ENCODE data around the gene KMT2B.

The KMT2B gene

GRCh38 chr19:35757749-35758608, 40.2 kb downstream of the KMT2B start, which contains the start of gene PROSER3 (continued):
- TF ChIP-seq PBX3 (CRISPR knock-in tag; IDR thresholded peaks at IDR 0.05) (peak; percentile 94), ZNF658 (tag by site-specific recombination; IDR thresholded peaks at IDR 0.05) (no peak), PRDM4 (tag by site-specific recombination; IDR thresholded peaks at IDR 0.05) (peak; percentile 66; the same call in 1 of the 2 replicates), ZNF548 (tag by site-specific recombination; IDR thresholded peaks at IDR 0.05) (no peak), ZNF132 (tag by site-specific recombination; IDR thresholded peaks at IDR 0.05; ENCODE audit: borderline replicate concordance) (no peak), ZNF580 (tag by site-specific recombination; IDR thresholded peaks at IDR 0.05) (peak; percentile 1), KLF10 (tag by site-specific recombination; IDR thresholded peaks at IDR 0.05) (peak; percentile 87), ZNF133 (tag by site-specific recombination; IDR thresholded peaks at IDR 0.05) (no peak), ZBTB44 (tag by site-specific recombination; IDR thresholded peaks at IDR 0.05) (peak; percentile 68; the same call in 1 of the 2 replicates), ZBTB6 (tag by site-specific recombination; IDR thresholded peaks at IDR 0.05) (peak; percentile 82), ZNF174 (tag by site-specific recombination; IDR thresholded peaks at IDR 0.05) (no peak), ZNF311 (tag by site-specific recombination; IDR thresholded peaks at IDR 0.05; ENCODE audit: borderline replicate concordance) (no peak), ZNF624 (tag by site-specific recombination; IDR thresholded peaks at IDR 0.05) (no peak), ZNF366 (tag by site-specific recombination; conservative IDR thresholded peaks at IDR 0.05) (no peak), ZNF670 (tag by site-specific recombination; IDR thresholded peaks at IDR 0.05; ENCODE audit: low read depth) (no peak), GLIS1 (tag by site-specific recombination; IDR thresholded peaks at IDR 0.05) (peak; percentile 95), ZNF175 (tag by site-specific recombination; IDR thresholded peaks at IDR 0.05) (no peak), EGR2 (tag by site-specific recombination; IDR thresholded peaks at IDR 0.05; ENCODE audit: low read depth) (peak; percentile 89), ZNF121 (tag by site-specific recombination; IDR thresholded peaks at IDR 0.05) (no peak), ZNF600 (tag by site-specific recombination; IDR thresholded peaks at IDR 0.05) (peak; percentile 100), SP3 (tag by site-specific recombination; IDR thresholded peaks at IDR 0.05) (peak; percentile 96), ZSCAN5A (tag by site-specific recombination; IDR thresholded peaks at IDR 0.05) (no peak), ZBTB8A (tag by site-specific recombination; IDR thresholded peaks at IDR 0.05) (peak; percentile 75), ZNF146 (tag by site-specific recombination; IDR thresholded peaks at IDR 0.05) (no peak; the same call in 1 of the 2 replicates), GLIS2 (tag by site-specific recombination; IDR thresholded peaks at IDR 0.05) (peak; percentile 97), ZNF2 (tag by site-specific recombination; IDR thresholded peaks at IDR 0.05) (peak; percentile 78), ZNF521 (tag by site-specific recombination; IDR thresholded peaks at IDR 0.05) (no peak), ZNF26 (tag by site-specific recombination; IDR thresholded peaks at IDR 0.05) (no peak), SCRT2 (tag by site-specific recombination; IDR thresholded peaks at IDR 0.05) (peak; percentile 66)
